ENCODE results near the gene SEC14L6.

DNA sequence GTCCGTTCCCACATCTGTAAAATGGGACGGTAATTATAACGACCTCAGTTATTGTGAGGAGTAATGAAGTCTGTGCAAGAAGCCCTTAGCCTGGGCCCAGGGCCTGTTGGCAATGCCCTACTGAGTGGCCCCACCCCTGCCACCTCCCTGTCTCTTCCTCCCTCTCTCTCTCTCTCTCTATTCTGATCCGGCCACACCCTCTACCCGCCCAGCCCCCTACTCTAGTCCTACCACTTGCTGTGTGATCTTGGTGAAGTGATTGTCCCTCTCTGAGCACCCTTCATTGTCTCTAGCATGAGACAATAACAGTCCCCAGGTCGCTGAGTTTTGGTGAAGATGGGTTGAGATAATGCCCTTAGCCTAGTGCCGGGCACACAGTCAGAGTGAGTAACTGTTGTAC, 7.4 kb upstream of the SEC14L6 start:
- TF ChIP-seq, protein P1, sequence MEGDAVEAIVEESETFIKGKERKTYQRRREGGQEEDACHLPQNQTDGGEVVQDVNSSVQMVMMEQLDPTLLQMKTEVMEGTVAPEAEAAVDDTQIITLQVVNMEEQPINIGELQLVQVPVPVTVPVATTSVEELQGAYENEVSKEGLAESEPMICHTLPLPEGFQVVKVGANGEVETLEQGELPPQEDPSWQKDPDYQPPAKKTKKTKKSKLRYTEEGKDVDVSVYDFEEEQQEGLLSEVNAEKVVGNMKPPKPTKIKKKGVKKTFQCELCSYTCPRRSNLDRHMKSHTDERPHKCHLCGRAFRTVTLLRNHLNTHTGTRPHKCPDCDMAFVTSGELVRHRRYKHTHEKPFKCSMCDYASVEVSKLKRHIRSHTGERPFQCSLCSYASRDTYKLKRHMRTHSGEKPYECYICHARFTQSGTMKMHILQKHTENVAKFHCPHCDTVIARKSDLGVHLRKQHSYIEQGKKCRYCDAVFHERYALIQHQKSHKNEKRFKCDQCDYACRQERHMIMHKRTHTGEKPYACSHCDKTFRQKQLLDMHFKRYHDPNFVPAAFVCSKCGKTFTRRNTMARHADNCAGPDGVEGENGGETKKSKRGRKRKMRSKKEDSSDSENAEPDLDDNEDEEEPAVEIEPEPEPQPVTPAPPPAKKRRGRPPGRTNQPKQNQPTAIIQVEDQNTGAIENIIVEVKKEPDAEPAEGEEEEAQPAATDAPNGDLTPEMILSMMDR (conservative IDR thresholded peaks at IDR 0.05; ENCODE audit: low read length), result no peak
- TF ChIP-seq EZH2phosphoT487 (IDR thresholded peaks at IDR 0.05; ENCODE audit: borderline replicate concordance), result no peak
